GM12878 (cell line): ENCODE measurements around the gene TFAM. TPM values are rescaled to one million over a fixed set of nuclear protein-coding genes. Genes with fewer than 3 reads are reported as not detected.

Source experiments
- ATAC-seq: fragments of 200-7000 bp; cut with Tn5 transposase; 3 replicates; pipeline ENCODE4 v1.9.1; 2020; ENCODE audit warnings: mild to moderate bottlenecking, moderate library complexity
- BruUV-seq: library from RNA; stranded (reverse); fragments of 400-500 nt; replicated peaks from 2 replicates; lab custom pipeline; 2021; lab: Mats Ljungman, UMichigan
- CTCF ChIA-PET: fragments of 300-600 bp; sonication (Branson Sonifier 250); formaldehyde crosslinking; extraction: SDS; loops from one replicate; lab custom pipeline; 2021; ENCODE audit warnings: inconsistent platforms; lab: Yijun Ruan, JAX
- POLR2A ChIA-PET: fragments of 350-600 bp; formaldehyde crosslinking; extraction: SDS; loops from one replicate; lab custom pipeline; 2021; ENCODE audit warnings: inconsistent platforms; lab: Charles Lee
- RAD21 ChIA-PET: fragments of 300-600 bp; sonication (Branson Sonifier 250); formaldehyde crosslinking; loops from one replicate; lab custom pipeline; 2023; ENCODE audit warnings: antibody characterized with exemption; ENCODE audit not compliant: unreplicated experiment; lab: Charles Lee
- SMC1A ChIA-PET: fragments of 300-600 bp; sonication (Branson Sonifier 250); formaldehyde crosslinking; loops from one replicate; lab custom pipeline; 2023; ENCODE audit not compliant: unreplicated experiment, uncharacterized antibody; lab: Charles Lee
- DNase-seq: peaks from one replicate; pipeline ENCODE4 v3.0.0-alpha.2; 2011; ENCODE audit warnings: low read depth, low spot score
- FAIRE-seq: peaks from 3 replicates; lab custom pipeline; 2011; peaks lifted over from hg19 to GRCh38; lab: Jason Lieb, UNC
- H2AFZ ChIP-seq: 2 replicates; pipeline ENCODE4 v1.6.0; 2011; ENCODE audit warnings: low read depth, low read length, control low read depth; ENCODE audit not compliant: control insufficient read depth
- H3K27ac ChIP-seq: 2 replicates; pipeline ENCODE4 v1.5.1; 2011; ENCODE audit warnings: control low read depth; ENCODE audit not compliant: control insufficient read depth, insufficient read depth
- H3K27me3 ChIP-seq, 2 experiments: replicated peaks in 1 of 2; 2 replicates each; pipeline versions ENCODE4 v1.6.0 to v1.6.1; 2011; ENCODE audit warnings: low read length in 1 of 2; ENCODE audit not compliant: control insufficient read depth in 2 of 2, insufficient read depth in 2 of 2
- H3K36me3 ChIP-seq, 2 experiments: 2 replicates each; pipeline ENCODE4 v1.5.1; 2011; ENCODE audit warnings: low read length in 1 of 2; ENCODE audit not compliant: control insufficient read depth in 2 of 2, insufficient read depth in 2 of 2
- H3K4me1 ChIP-seq: 2 replicates; pipeline ENCODE4 v1.6.1; 2011; ENCODE audit warnings: mild to moderate bottlenecking, low read length, moderate library complexity, mixed read lengths; ENCODE audit not compliant: control insufficient read depth, insufficient read depth
- H3K4me2 ChIP-seq: 2 replicates; pipeline ENCODE4 v1.6.0; 2011; ENCODE audit warnings: control low read depth; ENCODE audit not compliant: control insufficient read depth, insufficient read depth
- H3K4me3 ChIP-seq: fragments of 200-600 bp; sonication (generic); 2 replicates; pipeline ENCODE4 v1.5.1; 2016
- H3K79me2 ChIP-seq: 2 replicates; pipeline ENCODE4 v1.6.0; 2011; ENCODE audit warnings: low read length; ENCODE audit not compliant: control insufficient read depth, insufficient read depth
- H3K9ac ChIP-seq: 2 replicates; pipeline ENCODE4 v1.8.0; 2011; ENCODE audit warnings: low read length, control low read depth, mixed read lengths; ENCODE audit not compliant: control insufficient read depth, insufficient read depth
- H3K9me3 ChIP-seq: replicated peaks from 3 replicates; pipeline ENCODE4 v1.5.1; 2011; ENCODE audit warnings: mild to moderate bottlenecking, low read length; ENCODE audit not compliant: control insufficient read depth, insufficient read depth
- H4K20me1 ChIP-seq: 2 replicates; pipeline ENCODE4 v1.6.0; 2011; ENCODE audit not compliant: control insufficient read depth, insufficient read depth
- BRCA1 ChIP-seq: IDR thresholded peaks from 2 replicates; pipeline ENCODE4 v1.6.1; 2011; ENCODE audit warnings: low read depth, low read length, improper control_type of control experiment
- POU2F2 ChIP-seq: IDR thresholded peaks from 3 replicates; pipeline ENCODE4 v1.6.1; 2011; ENCODE audit warnings: low read depth, mild to moderate bottlenecking, low read length, borderline replicate concordance
- RB1 ChIP-seq: fragments of 450-650 bp; formaldehyde crosslinking; IDR thresholded peaks from 2 replicates; pipeline ENCODE4 v1.6.1; 2017; ENCODE audit warnings: mild to moderate bottlenecking, borderline replicate concordance
- SMARCA5 ChIP-seq: fragments of 450-650 bp; IDR thresholded peaks from 2 replicates; pipeline ENCODE4 v1.6.1; 2017; ENCODE audit warnings: mild to moderate bottlenecking
- WRNIP1 ChIP-seq: IDR thresholded peaks from 2 replicates; pipeline ENCODE4 v1.6.1; 2011; ENCODE audit warnings: low read depth, low read length, improper control_type of control experiment, borderline replicate concordance
- in situ Hi-C: fragments of 300-500 bp; cut with MboI; formaldehyde crosslinking; loops from 9 replicates; pipeline ENCODE4 v1.14.3; 2018; ENCODE audit warnings: mixed read lengths
- intact Hi-C: fragments of 100-400 bp; cut with micrococcal nuclease; formaldehyde crosslinking; loops from one replicate; pipeline ENCODE4 v1.14.2; 2022; ENCODE audit not compliant: unreplicated experiment
- polyA plus RNA-seq, 11 experiments: library from polyadenylated mRNA; depleted of rRNA in 4 of 11; unstranded in 6 of 11; stranded (reverse) in 5 of 11; fragments of >200 nt; fragmentation: Nextera tagmentation in 4 of 11; fragmentation: Illumina TruSeq in 1 of 11; extraction: Ambion mirVana in 4 of 11; extraction: Trizol in 1 of 11; gene quantifications; 1 replicate in 1 of 11; 2 replicates in 10 of 11; pipeline versions ENCODE4 v1.2.1 to v1.2.3, GENCODE V29; 2011 to 2016; ENCODE audit warnings: inconsistent platforms in 2 of 11, missing spikeins in 2 of 11, low read depth in 1 of 11
- total RNA-seq, 4 experiments: library from RNA; depleted of rRNA in 3 of 4; stranded (reverse); fragments of >200 nt in 3 of 4; fragmentation: Illumina TruSeq in 1 of 4; extraction: Trizol in 1 of 4; gene quantifications; 2 replicates each; pipeline versions ENCODE4 v1.2.1 to v1.2.3, GENCODE V29; 2013 to 2021
- TF ChIP-seq, protein P1 (sequence below): fragments of 450-650 bp; IDR thresholded peaks from 2 replicates; pipeline ENCODE4 v1.6.1; 2018; ENCODE audit warnings: mild to moderate bottlenecking, low read depth, moderate library complexity; ENCODE audit not compliant: partially characterized antibody

The TFAM gene
- total and polyA plus RNA-seq, 10 of the 15 experiments (the other 5 are each of a cell fraction or from before 2014, with no cell fraction given) = 44.9 to 135 (median 93.3) TPM

DNA sequence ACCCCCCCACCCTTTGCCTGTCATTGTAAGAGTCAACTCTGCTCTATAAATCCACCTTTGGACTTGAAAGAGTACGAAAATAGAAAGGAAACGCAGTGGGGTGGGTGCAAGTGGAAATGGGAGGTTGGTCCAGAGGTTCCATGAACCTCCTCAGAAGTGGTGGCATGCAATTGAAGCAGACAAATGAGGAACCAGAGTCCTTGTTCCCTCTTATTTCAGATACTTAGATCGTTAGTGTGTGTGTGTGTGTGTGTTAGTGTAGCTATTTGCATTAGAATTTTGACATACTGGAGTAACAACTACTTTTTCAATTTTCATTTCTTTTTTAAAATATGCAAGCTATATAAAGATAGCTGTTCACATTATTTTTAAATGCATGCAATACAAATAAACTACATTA lies 18.1 kb upstream of the TFAM start (continued):
- TF ChIP-seq WRNIP1 = no peak

DNA sequence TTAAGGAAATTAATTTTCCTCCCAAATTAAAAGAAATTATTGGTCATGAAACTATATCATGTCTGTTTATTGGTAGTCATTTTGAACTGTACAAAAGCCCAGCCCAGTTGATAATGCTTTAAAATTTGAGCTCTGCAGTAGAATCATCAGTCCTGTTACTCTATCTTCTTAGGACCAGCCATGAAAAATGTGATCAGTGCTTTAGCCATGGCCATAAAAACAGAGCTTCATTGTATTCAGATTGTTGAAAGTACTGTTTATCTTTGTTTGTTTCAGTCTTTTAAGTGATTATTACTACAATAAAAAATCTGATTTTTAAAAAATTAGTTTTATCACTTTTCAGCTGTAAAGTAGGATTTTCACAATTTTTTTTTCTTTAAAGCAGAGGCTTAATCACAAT lies 13.7 kb upstream of the TFAM start:
- H3K27ac ChIP-seq = no peak overlapping the region
- DNase-seq (no peak), FAIRE-seq (no peak)
- no peaks in the 10 kb centered on the region for H4K20me1 ChIP-seq
- no peak overlapping the region for H3K9ac ChIP-seq
- no peaks in the 10 kb centered on the region for H3K36me3 ChIP-seq
- H3K4me1 ChIP-seq = peaks cover 6% of the 10 kb centered on the region
- ChIA-PET SMC1A (interaction anchor here (0.6 to 1.4 kb wide), 3 partner anchors 16 to 80 kb away, joined by 3 to 4 read pairs (median 4); no protein-coding TSS in a partner anchor), CTCF (interaction anchor here (1.2 to 1.3 kb wide), 3 partner anchors 10 to 193 kb away, joined by 3 to 4 read pairs (median 3); no protein-coding TSS in a partner anchor)
- no peak overlapping the region for H3K4me3 ChIP-seq
- intact Hi-C loops = loop anchor here (5.0 kb wide), 1 partner anchor 34 kb away; the partner anchor contains the start of gene UBE2D1
- TF ChIP-seq SMARCA5 (no peak), BRCA1 (no peak), POU2F2 (no peak), RB1 (no peak)
- TF ChIP-seq, protein P1, sequence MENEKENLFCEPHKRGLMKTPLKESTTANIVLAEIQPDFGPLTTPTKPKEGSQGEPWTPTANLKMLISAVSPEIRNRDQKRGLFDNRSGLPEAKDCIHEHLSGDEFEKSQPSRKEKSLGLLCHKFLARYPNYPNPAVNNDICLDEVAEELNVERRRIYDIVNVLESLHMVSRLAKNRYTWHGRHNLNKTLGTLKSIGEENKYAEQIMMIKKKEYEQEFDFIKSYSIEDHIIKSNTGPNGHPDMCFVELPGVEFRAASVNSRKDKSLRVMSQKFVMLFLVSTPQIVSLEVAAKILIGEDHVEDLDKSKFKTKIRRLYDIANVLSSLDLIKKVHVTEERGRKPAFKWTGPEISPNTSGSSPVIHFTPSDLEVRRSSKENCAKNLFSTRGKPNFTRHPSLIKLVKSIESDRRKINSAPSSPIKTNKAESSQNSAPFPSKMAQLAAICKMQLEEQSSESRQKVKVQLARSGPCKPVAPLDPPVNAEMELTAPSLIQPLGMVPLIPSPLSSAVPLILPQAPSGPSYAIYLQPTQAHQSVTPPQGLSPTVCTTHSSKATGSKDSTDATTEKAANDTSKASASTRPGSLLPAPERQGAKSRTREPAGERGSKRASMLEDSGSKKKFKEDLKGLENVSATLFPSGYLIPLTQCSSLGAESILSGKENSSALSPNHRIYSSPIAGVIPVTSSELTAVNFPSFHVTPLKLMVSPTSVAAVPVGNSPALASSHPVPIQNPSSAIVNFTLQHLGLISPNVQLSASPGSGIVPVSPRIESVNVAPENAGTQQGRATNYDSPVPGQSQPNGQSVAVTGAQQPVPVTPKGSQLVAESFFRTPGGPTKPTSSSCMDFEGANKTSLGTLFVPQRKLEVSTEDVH = no peak
- TF ChIP-seq, all 136 proteins: peak for 0
- in situ Hi-C loops = no loop called here
- no peak overlapping the region for H3K4me2 ChIP-seq
- no peaks in the 10 kb centered on the region for H3K79me2 ChIP-seq
- H3K27me3 ChIP-seq = no peaks in the 10 kb centered on the region
- no TSS peak for BruUV-seq
- RAD21 ChIA-PET = interaction anchor here (1.0 kb wide), 1 partner anchor 13 kb away, joined by 5 read pairs; the partner anchor contains the start of gene TFAM
- POLR2A ChIA-PET = interaction anchor here (0.9 to 1.3 kb wide), 2 partner anchors 10 to 103 kb away, joined by 3 to 4 read pairs; partner anchors contain the start of gene CISD1
- H3K9me3 ChIP-seq = no peaks in the 10 kb centered on the region
- no peak for ATAC-seq
- H2AFZ ChIP-seq = no peak overlapping the region
